ENCODE data around the gene SMIM35. TPM values are rescaled to one million over a fixed set of nuclear protein-coding genes. Genes with fewer than 3 reads are reported as not detected.

SMIM35 gene
- total RNA-seq, 3 donors from 2014 or later = not detected

- no peak for DNase-seq (ENCODE audit: low spot score in 2 of 2)
- intact Hi-C loops (cut with DNase I; ENCODE audit: low total_unique reads) = no loop called here
- TF ChIP-seq POLR2A (IDR thresholded peaks at IDR 0.05) (no peak), CTCF (IDR thresholded peaks at IDR 0.05) (no peak), POLR2AphosphoS5 (IDR thresholded peaks at IDR 0.05) (no peak)
Measured at GRCh38 chr11:118104491-118104890, 17.7 kb upstream of the SMIM35 start.

GRCh38 chr11:118102721-118103261, 16.0 kb upstream of the SMIM35 start:
- no peak for DNase-seq (ENCODE audit: low spot score in 2 of 2)
- no peaks in the 10 kb centered on the region for H3K27me3 ChIP-seq
- TF ChIP-seq CTCF (IDR thresholded peaks at IDR 0.05) = no peak
- no peak for TF ChIP-seq POLR2A (IDR thresholded peaks at IDR 0.05)
- no peak for TF ChIP-seq POLR2AphosphoS5 (IDR thresholded peaks at IDR 0.05)

More at GRCh38 chr11:118104491-118104890, 17.7 kb upstream of the SMIM35 start:
- no peaks in the 10 kb centered on the region for H3K9me3 ChIP-seq
- H3K27ac ChIP-seq = no peak overlapping the region
- H3K27me3 ChIP-seq = no peaks in the 10 kb centered on the region
- H3K4me1 ChIP-seq = no peaks in the 10 kb centered on the region
- H3K4me3 ChIP-seq = no peak overlapping the region
- no peaks in the 10 kb centered on the region for H3K36me3 ChIP-seq

GRCh38 chr11:118100691-118101232, 14.0 kb upstream of the SMIM35 start:
- H3K4me3 ChIP-seq = no peak overlapping the region
- DNase-seq (ENCODE audit: low spot score in 2 of 2) = no peak
- no peak overlapping the region for H3K27ac ChIP-seq
- no peaks in the 10 kb centered on the region for H3K4me1 ChIP-seq
- H3K27me3 ChIP-seq = no peaks in the 10 kb centered on the region
- H3K9me3 ChIP-seq = no peaks in the 10 kb centered on the region
- TF ChIP-seq CTCF (IDR thresholded peaks at IDR 0.05) = no peak
- TF ChIP-seq POLR2A (IDR thresholded peaks at IDR 0.05) = no peak
- no peak for TF ChIP-seq POLR2AphosphoS5 (IDR thresholded peaks at IDR 0.05)
- H3K36me3 ChIP-seq = no peaks in the 10 kb centered on the region
- intact Hi-C loops (cut with DNase I; ENCODE audit: low total_unique reads) = no loop called here

More at GRCh38 chr11:118102721-118103261, 16.0 kb upstream of the SMIM35 start:
- Histone ChIP-seq H3K4me1 (no peaks in the 10 kb centered on the region), H3K9me3 (no peaks in the 10 kb centered on the region), H3K4me3 (no peak overlapping the region), H3K27ac (no peak overlapping the region), H3K36me3 (no peaks in the 10 kb centered on the region)
- intact Hi-C loops (cut with DNase I; ENCODE audit: low total_unique reads) = no loop called here

GRCh38 chr11:118099838-118100556, 13.2 kb upstream of the SMIM35 start:
- DNase-seq (ENCODE audit: low spot score in 2 of 2) = no peak
- Histone ChIP-seq H3K27me3 (no peaks in the 10 kb centered on the region), H3K4me1 (no peaks in the 10 kb centered on the region), H3K27ac (no peak overlapping the region), H3K9me3 (no peaks in the 10 kb centered on the region), H3K36me3 (no peaks in the 10 kb centered on the region), H3K4me3 (no peak overlapping the region)
- TF ChIP-seq POLR2A (IDR thresholded peaks at IDR 0.05) (no peak), CTCF (IDR thresholded peaks at IDR 0.05) (no peak), POLR2AphosphoS5 (IDR thresholded peaks at IDR 0.05) (no peak)
- intact Hi-C loops (cut with DNase I; ENCODE audit: low total_unique reads) = no loop called here

Data from breast epithelium (tissue), 4 donors.